Activated CD8-positive, alpha-beta memory T cell treated with anti-CD3 and anti-CD28 coated beads, Interleukin-2, amount 50 U/mL, for 1 hour (primary cell): ENCODE measurements around the gene CKS1B.
A peak's percentile ranks its signal among the peaks of the same experiment; 100 is the strongest.

Source experiments
- DNase-seq: peaks from one replicate; pipeline ENCODE4 v3.0.0-alpha.2; 2020; ENCODE audit errors: extremely low read depth

The CKS1B gene

DNA sequence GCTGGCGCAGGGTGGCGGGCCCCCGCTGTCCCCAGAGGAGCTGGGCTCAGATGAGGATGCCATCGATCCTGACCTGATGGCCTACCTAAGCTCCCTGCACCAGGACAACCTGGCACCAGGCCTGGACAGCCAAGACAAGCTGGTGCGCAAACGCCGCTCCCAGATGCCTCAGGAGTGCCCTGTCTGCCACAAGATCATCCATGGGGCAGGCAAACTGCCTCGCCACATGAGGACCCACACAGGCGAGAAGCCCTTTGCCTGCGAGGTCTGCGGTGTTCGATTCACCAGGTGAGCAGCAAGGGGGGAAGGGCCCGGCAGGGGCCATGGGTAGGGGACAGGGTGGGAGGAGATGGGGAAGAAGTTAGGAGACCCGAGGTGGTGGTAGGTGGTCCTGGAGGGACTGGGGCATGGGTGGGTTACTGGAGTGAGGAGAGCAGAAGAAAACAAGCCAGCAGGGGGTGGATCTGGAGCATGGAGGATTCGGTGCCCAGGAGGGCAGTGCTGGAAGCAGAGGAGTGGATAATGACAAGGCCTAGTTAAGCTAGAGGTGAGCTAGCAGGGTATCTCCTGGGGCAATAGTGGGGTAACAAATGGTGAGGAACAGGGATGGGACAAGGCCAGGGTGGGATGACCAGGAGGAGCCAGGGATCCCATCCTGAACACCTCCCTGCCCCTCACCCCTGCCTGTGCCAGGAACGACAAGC lies 41.2 kb downstream of the CKS1B start:
- DNase-seq = no peak

GRCh38 chr1:155016231-155016831 lies 41.9 kb downstream of the CKS1B start:
- no peak for DNase-seq

- DNase-seq = peak; percentile 55
These were observed 42.8 kb downstream of the CKS1B start for GRCh38 chr1:155017041-155017945.

- DNase-seq = no peak
These were observed 43.5 kb downstream of the CKS1B start for GRCh38 chr1:155017946-155018316.

GRCh38 chr1:155018617-155019348 lies 44.3 kb downstream of the CKS1B start:
- no peak for DNase-seq

DNA sequence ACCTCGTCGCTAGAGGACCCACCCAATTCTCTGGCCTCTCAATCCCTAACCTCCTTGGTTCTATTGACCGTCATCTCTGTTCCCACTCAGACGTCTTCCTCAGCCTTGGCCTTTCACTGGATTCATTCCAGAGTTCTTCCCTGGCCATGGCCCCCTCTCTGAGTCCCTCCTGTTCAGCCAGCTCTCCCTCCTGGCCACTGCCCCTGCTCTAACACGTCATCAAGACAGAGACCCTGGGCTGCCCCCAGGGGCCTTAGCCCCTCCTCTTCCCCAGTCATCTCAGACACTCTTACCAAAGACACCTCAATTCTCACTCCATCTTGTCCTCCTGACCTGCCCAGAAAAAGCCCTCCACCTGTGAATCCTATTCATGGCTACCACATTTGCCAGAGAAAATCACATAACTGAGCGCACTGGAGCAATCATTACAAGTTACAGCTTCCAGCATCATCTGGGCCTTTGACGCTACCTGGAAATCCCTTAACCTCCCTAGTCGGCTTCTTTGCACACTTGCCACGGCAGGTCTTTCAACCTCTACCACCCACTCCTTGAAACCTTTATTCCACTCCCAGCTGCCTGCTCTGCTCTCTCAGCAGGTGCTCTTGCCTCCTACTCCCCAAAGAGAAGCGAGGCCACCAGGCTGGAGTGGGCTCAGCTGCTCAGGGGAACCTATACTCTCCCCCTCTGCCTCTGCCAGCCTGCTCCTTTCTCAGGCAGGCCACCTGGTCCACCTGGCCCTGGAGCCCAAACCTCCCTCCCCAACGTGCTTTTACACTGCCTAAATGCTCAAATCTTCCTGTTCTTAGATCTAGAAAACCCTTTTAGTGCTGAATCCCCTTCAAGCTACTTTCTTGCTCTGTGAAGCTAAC lies 45.1 kb downstream of the CKS1B start:
- DNase-seq = no peak

DNA sequence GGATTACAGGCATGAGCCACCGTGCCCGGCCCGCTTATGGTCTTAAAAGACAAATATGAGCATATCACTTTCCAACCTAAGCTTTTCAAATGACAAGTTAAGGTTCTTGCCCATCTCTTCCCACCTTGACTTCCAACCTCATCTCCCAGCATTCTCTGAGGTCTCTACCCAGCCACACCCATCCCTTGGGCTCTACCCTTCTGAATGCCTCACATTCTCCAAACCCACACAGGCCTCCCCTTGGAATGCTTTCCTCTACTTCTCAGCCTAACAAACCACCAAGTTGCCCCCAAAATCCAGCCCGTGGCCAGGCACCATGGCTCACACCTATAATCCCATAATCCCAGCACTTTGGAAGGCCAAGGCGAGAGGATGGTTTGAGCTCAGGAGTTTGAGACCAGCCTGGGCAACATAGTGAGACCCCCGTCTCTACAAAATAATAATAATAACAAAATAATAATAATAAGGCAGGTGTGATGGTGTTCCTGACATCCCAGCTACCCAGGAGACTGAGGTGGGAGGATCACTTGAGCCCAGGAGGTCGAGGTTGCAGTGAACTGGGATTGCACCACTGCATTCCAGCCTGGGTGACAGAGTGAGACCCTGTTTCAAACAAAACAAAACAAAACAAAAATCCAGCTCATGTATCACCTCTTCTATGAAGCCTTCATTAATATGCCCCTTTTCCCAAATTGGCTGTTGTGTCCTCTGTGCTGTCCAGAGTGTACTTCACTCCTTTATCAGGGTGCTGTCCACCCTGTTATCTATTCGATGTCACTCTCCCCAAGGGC lies 47.9 kb downstream of the CKS1B start:
- DNase-seq = no peak

GRCh38 chr1:155022927-155023236 lies 48.4 kb downstream of the CKS1B start:
- no peak for DNase-seq

DNA sequence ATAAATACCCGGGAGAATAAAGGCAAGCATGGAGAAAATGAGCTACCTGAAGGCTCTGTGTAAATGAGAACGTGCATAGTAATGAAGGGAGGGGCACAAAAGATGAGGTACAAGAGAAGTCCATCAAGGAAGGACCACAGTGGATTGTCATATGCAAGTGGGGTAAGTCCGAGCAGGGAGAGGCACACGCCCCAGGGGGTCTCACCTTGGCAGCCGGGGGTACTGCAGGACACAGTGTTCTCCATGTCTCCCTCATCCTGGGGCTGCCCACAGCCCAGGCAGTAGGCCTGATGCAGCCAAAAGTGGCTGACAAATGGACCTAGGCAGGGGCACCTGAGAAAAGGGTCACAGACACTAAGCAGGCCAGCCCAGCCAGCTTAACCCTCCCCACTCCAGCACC lies 49.1 kb downstream of the CKS1B start:
- no peak for DNase-seq

GRCh38 chr1:155024315-155024714 lies 49.8 kb downstream of the CKS1B start:
- DNase-seq = no peak

DNA sequence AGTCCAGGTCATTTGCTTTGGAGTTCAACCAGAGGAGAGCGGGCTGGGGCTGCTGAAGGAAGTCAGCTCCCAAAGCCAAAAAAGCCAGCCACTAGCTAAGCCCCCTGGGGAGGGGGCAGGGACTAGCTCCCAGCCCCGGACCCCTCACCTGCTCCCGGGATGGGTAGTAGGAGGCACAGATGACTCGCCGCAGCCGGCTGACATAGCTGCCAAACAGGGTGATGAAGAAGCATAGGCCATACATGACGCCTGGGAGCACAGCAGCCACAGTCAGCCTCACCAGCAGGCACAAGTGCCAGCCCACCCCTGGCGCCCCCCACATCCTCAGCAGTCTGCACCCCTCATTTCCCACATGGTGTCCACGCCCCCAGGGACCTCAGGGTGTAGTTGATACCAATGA lies 51.7 kb downstream of the CKS1B start:
- DNase-seq = no peak

GRCh38 chr1:155026588-155026987 lies 52.1 kb downstream of the CKS1B start:
- no peak for DNase-seq
